ACHN (cell line): ENCODE measurements around the gene DRAXIN.
A peak's percentile ranks its signal among the peaks of the same experiment; 100 is the strongest.

Experiments
- DNase-seq: peaks from one replicate; pipeline ENCODE4 v3.0.0-alpha.2; 2015
- in situ Hi-C: cut with HindIII; loops from 2 replicates; pipeline ENCODE4 v1.10.0; 2017; ENCODE audit warnings: low sequenced_read_pairs, low pct_ligation_motif_present, low pct_unique_long_range_greater_than_20kb

Gene DRAXIN

GRCh38 chr1:11680270-11681070, 11.0 kb upstream of the DRAXIN start:
- in situ Hi-C loops: no loop called here
- DNase-seq: no peak

GRCh38 chr1:11681071-11681771, 10.3 kb upstream of the DRAXIN start, which contains the start of gene MAD2L2:
Gene MAD2L2, minus strand, starts transcription at chr1:11681148. Its CDS starts 547 bp downstream, at chr1:11680601.
- peak; percentile 76 for DNase-seq
- in situ Hi-C loops: no loop called here

- no peak for DNase-seq
These were observed 9.2 kb upstream of the DRAXIN start for GRCh38 chr1:11682287-11682771.

GRCh38 chr1:11682799-11683198, 8.7 kb upstream of the DRAXIN start:
- DNase-seq: no peak
- in situ Hi-C loops: no loop called here

More at GRCh38 chr1:11682287-11682771, 9.2 kb upstream of the DRAXIN start:
- in situ Hi-C loops: no loop called here

GRCh38 chr1:11684070-11684469, 7.4 kb upstream of the DRAXIN start:
- no peak for DNase-seq
- in situ Hi-C loops: no loop called here

- in situ Hi-C loops: no loop called here
- no peak for DNase-seq
These were observed 6.2 kb upstream of the DRAXIN start for GRCh38 chr1:11685210-11685752.

- DNase-seq: no peak
- in situ Hi-C loops: no loop called here
These were observed 3.0 kb upstream of the DRAXIN start for GRCh38 chr1:11688506-11688905.

GRCh38 chr1:11690397-11691301, 861 bp upstream of the DRAXIN start:
- in situ Hi-C loops: no loop called here
- DNase-seq: no peak

- no peak for DNase-seq
- in situ Hi-C loops: no loop called here
These were observed 610 bp downstream of the DRAXIN start for GRCh38 chr1:11691928-11692711.

- peak; percentile 74 for DNase-seq
- in situ Hi-C loops: no loop called here
These were observed 1.6 kb downstream of the DRAXIN start for GRCh38 chr1:11693024-11693590.

- in situ Hi-C loops: no loop called here
- DNase-seq: no peak
These were observed 2.4 kb downstream of the DRAXIN start for GRCh38 chr1:11693917-11694316.

- in situ Hi-C loops: no loop called here
These were observed 4.4 kb downstream of the DRAXIN start for GRCh38 chr1:11695861-11696260.

GRCh38 chr1:11697188-11697892, 5.8 kb downstream of the DRAXIN start:
- in situ Hi-C loops: no loop called here

More at GRCh38 chr1:11695861-11696260, 4.4 kb downstream of the DRAXIN start:
- no peak for DNase-seq

GRCh38 chr1:11697893-11698210, 6.3 kb downstream of the DRAXIN start:
- in situ Hi-C loops: no loop called here
- no peak for DNase-seq

More at GRCh38 chr1:11697188-11697892, 5.8 kb downstream of the DRAXIN start:
- no peak for DNase-seq

- DNase-seq: no peak
- in situ Hi-C loops: no loop called here
These were observed 9.3 kb downstream of the DRAXIN start for GRCh38 chr1:11700601-11701467.

GRCh38 chr1:11701551-11701961, 10.0 kb downstream of the DRAXIN start:
- in situ Hi-C loops: no loop called here
- no peak for DNase-seq
